ENCODE data around the gene ANKRD44.

GRCh38 chr2:197052356-197052755 lies 258.2 kb downstream of the ANKRD44 start:
- no peak for TF ChIP-seq CTCF (IDR thresholded peaks at IDR 0.05)
- TF ChIP-seq ZFX (IDR thresholded peaks at IDR 0.05; ENCODE audit: borderline replicate concordance), result no peak

Data from 22Rv1 (cell line).